Activated CD4-positive, CD25-positive, alpha-beta regulatory T cell treated with anti-CD3 and anti-CD28 coated beads, Interleukin-2, amount 50 U/mL, for 24 hours (primary cell): ENCODE measurements around the gene DMD.

Experiments used
- ATAC-seq, 2 donors: fragments of 150-1000 bp; cut with Tn5 transposase; one replicate each; pipeline ENCODE4 v1.10.0; 2021; ENCODE audit warnings: mild to moderate bottlenecking in 1 of 2, moderate library complexity in 1 of 2

Gene DMD

GRCh38 chrX:32185160-32185559, 1026.2 kb downstream of the DMD start:
- no peak for ATAC-seq

GRCh38 chrX:32183066-32183465, 1028.3 kb downstream of the DMD start:
- ATAC-seq = no peak

GRCh38 chrX:32176510-32176909, 1034.8 kb downstream of the DMD start:
- ATAC-seq = no peak

- no peak for ATAC-seq
These were observed 1040.9 kb downstream of the DMD start for GRCh38 chrX:32170481-32170880.

GRCh38 chrX:32155044-32155638, 1056.2 kb downstream of the DMD start:
- no peak for ATAC-seq

- no peak for ATAC-seq
These were observed 1057.8 kb downstream of the DMD start for GRCh38 chrX:32153585-32153984.

- no peak for ATAC-seq
These were observed 1061.2 kb downstream of the DMD start for GRCh38 chrX:32150141-32150540.

- ATAC-seq = no peak
These were observed 1069.5 kb downstream of the DMD start for GRCh38 chrX:32141841-32142240.

- ATAC-seq = no peak
These were observed 1071.9 kb downstream of the DMD start for GRCh38 chrX:32139476-32139875.

GRCh38 chrX:32137525-32137924, 1073.8 kb downstream of the DMD start:
- ATAC-seq = no peak

GRCh38 chrX:32126997-32127396, 1084.4 kb downstream of the DMD start:
- ATAC-seq = no peak

- ATAC-seq = no peak
These were observed 1092.5 kb downstream of the DMD start for GRCh38 chrX:32118832-32119231.

GRCh38 chrX:32116047-32116446, 1095.3 kb downstream of the DMD start:
- no peak for ATAC-seq

GRCh38 chrX:32087663-32088062, 1123.7 kb downstream of the DMD start:
- ATAC-seq = no peak

GRCh38 chrX:32084757-32085156, 1126.6 kb downstream of the DMD start:
- no peak for ATAC-seq

- ATAC-seq = no peak
These were observed 1163.1 kb downstream of the DMD start for GRCh38 chrX:32048285-32048684.

GRCh38 chrX:32045149-32045548, 1166.2 kb downstream of the DMD start:
- no peak for ATAC-seq

- ATAC-seq = no peak
These were observed 1170.2 kb downstream of the DMD start for GRCh38 chrX:32041181-32041580.

- no peak for ATAC-seq
These were observed 1184.6 kb downstream of the DMD start for GRCh38 chrX:32026772-32027171.

GRCh38 chrX:32024072-32024471, 1187.3 kb downstream of the DMD start:
- no peak for ATAC-seq

- no peak for ATAC-seq
These were observed 1195.2 kb downstream of the DMD start for GRCh38 chrX:32016195-32016594.

GRCh38 chrX:32010948-32011347, 1200.4 kb downstream of the DMD start:
- ATAC-seq = no peak

- ATAC-seq = no peak
These were observed 1201.1 kb downstream of the DMD start for GRCh38 chrX:32010212-32010611.

GRCh38 chrX:31993637-31994036, 1217.7 kb downstream of the DMD start:
- no peak for ATAC-seq

GRCh38 chrX:31988975-31989374, 1222.4 kb downstream of the DMD start:
- ATAC-seq = no peak
